IPS-18a (cell line): ENCODE data around the gene ENTPD1.
"Not testable (repeated sequence)": the region's sequence is repeated elsewhere in the genome, so short reads cannot be mapped to it uniquely, and the experiment has no call there.

Experiments used
- H3K27ac ChIP-seq: one replicate; pipeline ENCODE4 v1.5.1; 2013; ENCODE audit warnings: low read length
- H3K27me3 ChIP-seq: one replicate; pipeline ENCODE4 v1.6.1; 2013; ENCODE audit warnings: mild to moderate bottlenecking, low read length; ENCODE audit not compliant: control insufficient read depth, insufficient read depth
- H3K36me3 ChIP-seq: one replicate; pipeline ENCODE4 v1.6.1; 2013; ENCODE audit warnings: low read depth, low read length; ENCODE audit not compliant: control insufficient read depth
- H3K4me1 ChIP-seq: one replicate; pipeline ENCODE4 v1.6.1; 2013; ENCODE audit warnings: low read depth, low read length; ENCODE audit not compliant: control insufficient read depth
- H3K4me3 ChIP-seq: one replicate; pipeline ENCODE4 v1.5.1; 2013; ENCODE audit warnings: low read length
- H3K9ac ChIP-seq: one replicate; pipeline ENCODE4 v1.6.1; 2013; ENCODE audit warnings: mild to moderate bottlenecking, low read length, moderate library complexity
- H3K9me3 ChIP-seq: one replicate; pipeline ENCODE4 v1.6.1; 2013; ENCODE audit warnings: low read depth, low read length; ENCODE audit not compliant: control insufficient read depth

The ENTPD1 gene

DNA sequence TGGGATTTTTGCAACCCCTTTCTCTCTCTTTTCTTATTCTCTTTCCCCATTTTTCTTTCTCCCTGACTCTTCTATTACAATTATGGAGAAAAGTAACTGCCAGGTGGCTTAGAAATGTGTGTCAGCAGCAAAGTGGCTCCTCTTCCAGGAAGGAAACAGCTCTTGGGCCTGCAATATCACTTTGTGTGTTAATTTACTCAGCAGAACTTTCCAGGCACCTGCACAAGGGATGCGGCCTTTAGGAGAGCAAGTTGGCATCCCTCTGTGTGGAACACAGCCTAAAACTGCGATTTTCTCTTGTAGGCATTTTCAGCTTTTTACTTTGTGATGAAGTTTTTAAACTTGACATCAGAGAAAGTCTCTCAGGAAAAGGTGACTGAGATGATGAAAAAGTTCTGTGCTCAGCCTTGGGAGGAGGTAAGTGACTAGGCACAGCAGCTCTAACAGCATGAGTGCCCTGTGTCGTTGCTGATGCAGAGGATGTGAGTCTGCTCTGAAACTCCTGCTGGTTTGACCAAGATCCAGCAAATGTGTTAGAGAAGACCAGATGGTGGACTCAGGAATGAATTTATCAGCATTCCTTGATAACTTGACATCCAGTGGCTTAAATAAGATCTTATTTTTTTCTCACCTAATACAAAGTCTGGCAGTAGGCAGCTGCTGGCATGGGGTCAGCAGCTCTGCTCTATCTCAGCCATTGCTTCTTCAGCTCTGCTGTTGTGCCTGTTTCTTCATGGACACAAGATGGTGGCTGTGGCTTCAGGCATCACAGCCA lies 104.4 kb downstream of the ENTPD1 start:
- H3K27ac ChIP-seq, result no peak overlapping the region
- H3K36me3 ChIP-seq, result no peaks in the 10 kb centered on the region

DNA sequence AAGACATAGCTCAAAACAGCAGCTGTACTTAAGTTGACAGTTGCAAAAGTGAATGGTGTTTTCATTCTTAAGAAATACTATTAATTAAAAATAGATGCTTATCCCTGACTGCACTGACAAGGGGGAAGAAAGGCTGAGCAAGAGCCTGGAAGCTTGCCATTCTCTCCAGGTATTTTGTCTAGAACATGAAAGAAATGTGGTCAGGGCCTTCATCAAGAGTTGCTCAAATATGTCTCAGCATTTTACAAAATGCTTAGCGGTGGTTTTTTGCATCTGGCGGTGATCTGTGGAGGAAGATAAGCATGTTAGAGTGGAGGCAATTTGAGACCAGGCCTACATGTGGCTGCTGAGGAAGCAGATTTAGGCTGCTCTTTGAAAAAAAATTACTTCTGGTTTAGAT lies 105.4 kb downstream of the ENTPD1 start:
- H3K27me3 ChIP-seq, result no peaks in the 10 kb centered on the region
- no peak overlapping the region for H3K4me3 ChIP-seq
- no peaks in the 10 kb centered on the region for H3K36me3 ChIP-seq
- H3K27ac ChIP-seq, result no peak overlapping the region
- no peak overlapping the region for H3K9ac ChIP-seq
- H3K4me1 ChIP-seq, result no peaks in the 10 kb centered on the region
- H3K9me3 ChIP-seq, result no peaks in the 10 kb centered on the region

More for the DNA sequence above, 104.4 kb downstream of the ENTPD1 start:
- Histone ChIP-seq H3K27me3 (no peaks in the 10 kb centered on the region), H3K9me3 (no peaks in the 10 kb centered on the region), H3K9ac (no peak overlapping the region), H3K4me3 (no peak overlapping the region), H3K4me1 (no peaks in the 10 kb centered on the region)

DNA sequence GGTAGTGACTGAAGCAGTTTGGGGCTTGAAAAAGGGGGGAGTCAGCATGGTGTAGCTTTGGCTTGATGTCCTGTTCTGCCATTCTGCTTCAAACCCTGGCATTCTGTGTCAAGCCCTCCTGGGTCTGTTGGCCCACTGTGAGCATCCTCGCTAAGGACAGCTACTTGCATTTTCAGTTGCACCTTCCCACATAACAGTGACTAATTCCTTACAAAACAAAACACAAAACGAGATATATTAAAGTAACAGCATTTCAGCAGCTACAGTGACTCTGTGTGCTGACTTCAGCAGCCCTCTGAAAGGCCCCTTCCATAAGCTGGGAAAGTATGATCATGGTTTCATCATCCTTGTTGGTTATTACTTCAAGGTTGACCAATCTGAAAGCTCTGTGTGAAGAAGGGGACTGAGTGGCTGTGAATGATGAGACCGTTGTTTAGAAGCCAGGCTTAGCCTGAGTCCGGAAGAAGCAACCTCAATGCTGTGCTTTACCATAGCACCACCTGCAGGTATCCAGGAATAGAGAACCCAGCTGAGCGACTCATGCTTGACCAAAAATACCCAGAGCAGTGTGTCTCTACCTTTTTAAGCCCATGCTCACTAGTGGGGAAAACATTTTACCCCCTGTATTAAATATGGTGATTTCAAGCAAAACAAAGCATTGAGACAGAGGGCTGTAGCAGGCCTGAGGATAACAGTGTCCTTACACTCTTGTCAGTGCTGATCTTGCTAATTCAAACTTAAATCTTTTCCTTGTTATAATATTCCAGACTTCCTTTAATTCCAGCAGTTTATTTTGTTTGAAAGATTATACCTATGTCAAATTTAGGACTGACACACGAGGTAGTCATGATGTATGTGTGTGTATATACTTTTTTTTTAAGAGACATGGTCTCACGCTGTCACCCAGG lies 109.2 kb downstream of the ENTPD1 start:
- H3K4me3 ChIP-seq, result no peak overlapping the region
- no peak overlapping the region for H3K9ac ChIP-seq
- H3K4me1 ChIP-seq, result no peaks in the 10 kb centered on the region
- no peaks in the 10 kb centered on the region for H3K27me3 ChIP-seq
- H3K27ac ChIP-seq, result no peak overlapping the region
- H3K36me3 ChIP-seq, result no peaks in the 10 kb centered on the region
- H3K9me3 ChIP-seq, result no peaks in the 10 kb centered on the region

DNA sequence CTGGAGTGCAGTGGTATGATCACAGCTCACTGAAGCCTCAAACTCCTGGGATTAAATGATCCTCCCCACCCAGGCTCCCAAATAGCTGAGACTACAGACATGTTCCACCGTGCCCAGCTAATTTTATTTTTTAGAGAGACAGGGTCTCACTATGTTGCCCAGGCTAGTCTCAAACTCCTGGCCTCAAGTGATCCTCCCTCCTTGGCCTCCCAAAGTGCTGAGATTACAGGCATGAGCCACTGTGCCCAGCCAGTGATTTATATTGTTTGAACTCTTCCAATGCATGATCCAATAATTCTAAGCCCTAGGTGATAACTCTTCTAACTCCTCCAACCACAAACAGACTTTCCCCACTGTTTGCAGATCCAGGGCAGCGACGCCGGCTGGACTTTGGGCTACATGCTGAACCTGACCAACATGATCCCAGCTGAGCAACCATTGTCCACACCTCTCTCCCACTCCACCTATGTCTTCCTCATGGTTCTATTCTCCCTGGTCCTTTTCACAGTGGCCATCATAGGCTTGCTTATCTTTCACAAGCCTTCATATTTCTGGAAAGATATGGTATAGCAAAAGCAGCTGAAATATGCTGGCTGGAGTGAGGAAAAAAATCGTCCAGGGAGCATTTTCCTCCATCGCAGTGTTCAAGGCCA lies 110.0 kb downstream of the ENTPD1 start:
- H3K4me1 ChIP-seq, result no peaks in the 10 kb centered on the region
- H3K4me3 ChIP-seq, result no peak overlapping the region
- H3K9me3 ChIP-seq, result no peaks in the 10 kb centered on the region
- H3K36me3 ChIP-seq, result peaks cover 3% of the 10 kb centered on the region
- H3K27me3 ChIP-seq, result no peaks in the 10 kb centered on the region
- no peak overlapping the region for H3K9ac ChIP-seq
- no peak overlapping the region for H3K27ac ChIP-seq

DNA sequence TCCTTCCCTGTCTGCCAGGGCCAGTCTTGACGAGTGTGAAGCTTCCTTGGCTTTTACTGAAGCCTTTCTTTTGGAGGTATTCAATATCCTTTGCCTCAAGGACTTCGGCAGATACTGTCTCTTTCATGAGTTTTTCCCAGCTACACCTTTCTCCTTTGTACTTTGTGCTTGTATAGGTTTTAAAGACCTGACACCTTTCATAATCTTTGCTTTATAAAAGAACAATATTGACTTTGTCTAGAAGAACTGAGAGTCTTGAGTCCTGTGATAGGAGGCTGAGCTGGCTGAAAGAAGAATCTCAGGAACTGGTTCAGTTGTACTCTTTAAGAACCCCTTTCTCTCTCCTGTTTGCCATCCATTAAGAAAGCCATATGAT lies 110.5 kb downstream of the ENTPD1 start:
- H3K36me3 ChIP-seq, result peaks cover 3% of the 10 kb centered on the region
- H3K4me3 ChIP-seq, result no peak overlapping the region
- no peak overlapping the region for H3K27ac ChIP-seq
- no peaks in the 10 kb centered on the region for H3K4me1 ChIP-seq
- no peaks in the 10 kb centered on the region for H3K9me3 ChIP-seq
- no peak overlapping the region for H3K9ac ChIP-seq
- no peaks in the 10 kb centered on the region for H3K27me3 ChIP-seq

DNA sequence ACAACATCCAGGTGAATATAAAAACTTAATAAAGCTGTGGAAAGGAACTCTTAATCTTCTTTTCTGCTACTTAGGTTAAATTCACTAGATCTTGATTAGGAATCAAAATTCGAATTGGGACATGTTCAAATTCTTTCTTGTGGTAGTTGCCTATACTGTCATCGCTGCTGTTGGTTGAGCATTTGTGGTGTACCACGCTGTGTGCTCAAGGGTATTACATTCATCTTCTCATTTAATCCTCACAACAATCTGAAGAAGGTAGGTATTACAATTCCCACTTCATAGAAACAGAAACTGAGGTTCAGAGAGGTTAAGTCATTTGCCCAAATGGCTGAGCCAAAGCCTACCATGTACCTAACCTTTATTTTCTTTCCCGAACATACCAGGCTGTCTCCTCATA lies 111.9 kb downstream of the ENTPD1 start:
- H3K27me3 ChIP-seq, result no peaks in the 10 kb centered on the region
- peaks cover 10% of the 10 kb centered on the region for H3K36me3 ChIP-seq
- no peak overlapping the region for H3K27ac ChIP-seq
- H3K4me1 ChIP-seq, result no peaks in the 10 kb centered on the region
- H3K9me3 ChIP-seq, result no peaks in the 10 kb centered on the region
- H3K4me3 ChIP-seq, result no peak overlapping the region
- H3K9ac ChIP-seq, result no peak overlapping the region

DNA sequence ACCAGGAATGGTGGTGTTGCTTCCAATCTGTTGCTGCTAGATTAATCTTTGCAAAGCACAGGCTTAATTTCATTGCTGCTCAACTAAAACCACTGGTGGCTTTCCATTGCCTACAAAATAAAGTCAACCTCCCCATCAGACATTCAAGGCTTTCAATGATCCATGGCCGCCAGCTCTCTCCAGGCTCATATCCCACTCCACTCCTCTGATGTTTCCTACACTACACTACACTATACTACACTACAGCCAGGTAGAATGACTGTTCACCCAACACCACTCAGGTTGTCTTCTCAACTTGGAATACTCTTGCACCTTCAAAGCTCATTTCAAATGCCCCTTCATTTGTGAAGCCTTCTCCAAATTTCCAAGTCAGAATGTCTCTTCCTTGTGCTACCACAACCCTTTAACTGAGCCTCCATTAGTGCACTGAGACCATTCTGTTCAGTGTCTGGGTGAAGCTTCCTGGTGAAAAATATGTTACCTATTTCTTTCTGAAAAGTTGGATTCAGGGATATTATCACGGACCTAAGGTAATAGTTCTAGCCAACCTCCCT lies 116.3 kb downstream of the ENTPD1 start:
- peaks cover 6% of the 10 kb centered on the region for H3K4me1 ChIP-seq
- H3K9ac ChIP-seq, result no peak overlapping the region
- no peaks in the 10 kb centered on the region for H3K9me3 ChIP-seq
- H3K4me3 ChIP-seq, result no peak overlapping the region
- no peak overlapping the region for H3K27ac ChIP-seq
- peaks cover 20% of the 10 kb centered on the region for H3K36me3 ChIP-seq
- H3K27me3 ChIP-seq, result no peaks in the 10 kb centered on the region

DNA sequence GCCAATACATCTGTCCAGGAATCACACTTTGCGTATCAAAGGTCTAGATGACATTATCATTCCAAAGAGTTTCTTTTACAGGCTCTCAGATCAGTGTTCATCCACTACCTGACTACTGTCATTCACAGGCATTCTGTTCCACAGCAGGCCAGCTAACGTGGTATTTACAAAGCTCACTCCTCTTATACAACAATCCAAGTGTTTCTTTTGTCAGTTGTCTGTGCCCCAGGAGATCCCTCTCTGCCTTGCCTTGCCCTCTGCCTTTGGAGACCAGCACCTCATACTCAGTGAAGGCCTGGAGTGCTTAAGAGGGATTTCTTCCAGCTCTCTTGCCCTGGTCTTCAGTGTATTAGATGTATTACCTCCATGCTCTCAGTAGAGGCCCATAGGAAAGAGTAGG lies 117.2 kb downstream of the ENTPD1 start:
- H3K9ac ChIP-seq, result no peak overlapping the region
- H3K27ac ChIP-seq, result no peak overlapping the region
- no peaks in the 10 kb centered on the region for H3K27me3 ChIP-seq
- peaks cover 6% of the 10 kb centered on the region for H3K4me1 ChIP-seq
- no peak overlapping the region for H3K4me3 ChIP-seq
- peaks cover 20% of the 10 kb centered on the region for H3K36me3 ChIP-seq
- no peaks in the 10 kb centered on the region for H3K9me3 ChIP-seq

DNA sequence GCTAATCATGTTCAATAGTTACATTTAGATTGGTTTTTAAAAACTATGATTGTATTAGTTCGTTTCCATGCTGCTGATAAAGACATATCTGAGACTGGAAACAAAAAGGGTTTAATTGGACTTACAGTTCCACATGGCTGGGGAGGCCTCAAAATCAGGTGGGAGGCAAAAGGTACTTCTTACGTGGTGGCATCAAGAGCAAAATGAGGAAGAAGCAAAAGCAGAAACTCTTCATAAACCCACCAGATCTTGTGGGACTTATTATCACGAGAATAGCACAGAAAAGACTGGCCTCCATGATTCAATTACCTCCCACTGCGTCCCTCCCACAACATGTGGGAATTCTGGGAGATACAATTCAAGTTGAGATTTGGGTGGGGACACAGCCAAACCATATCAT lies 117.7 kb downstream of the ENTPD1 start:
- H3K4me1 ChIP-seq, result peaks cover 6% of the 10 kb centered on the region

DNA sequence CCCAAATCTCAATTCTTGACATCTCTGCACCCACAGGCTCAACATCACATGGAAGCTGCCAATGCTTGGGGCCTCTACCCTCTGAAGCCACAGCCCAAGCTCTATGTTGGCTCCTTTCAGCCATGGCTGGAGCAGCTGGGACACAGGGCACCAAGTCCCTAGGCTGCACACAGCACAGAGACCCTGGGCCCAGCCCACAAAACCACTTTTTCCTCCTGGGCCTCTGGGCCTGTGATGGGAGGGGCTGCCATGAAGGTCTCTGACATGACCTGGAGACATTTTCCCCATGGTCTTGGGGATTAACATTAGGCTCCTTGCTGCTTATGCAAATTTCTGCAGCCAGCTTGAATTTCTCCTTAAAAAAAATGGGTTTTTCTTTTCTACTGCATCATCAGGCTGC lies 118.8 kb downstream of the ENTPD1 start:
- H3K9me3 ChIP-seq, H3K27me3 ChIP-seq, H3K27ac ChIP-seq, H3K4me1 ChIP-seq, H3K9ac ChIP-seq, H3K4me3 ChIP-seq: not testable (repeated sequence)
- H3K36me3 ChIP-seq, result peaks cover 20% of the 10 kb centered on the region

More for the DNA sequence above, 117.7 kb downstream of the ENTPD1 start:
- H3K9me3 ChIP-seq, result no peaks in the 10 kb centered on the region
- H3K36me3 ChIP-seq, result peaks cover 20% of the 10 kb centered on the region
- no peak overlapping the region for H3K4me3 ChIP-seq
- H3K27ac ChIP-seq, result no peak overlapping the region
- H3K27me3 ChIP-seq, result no peaks in the 10 kb centered on the region
- H3K9ac ChIP-seq, result no peak overlapping the region

DNA sequence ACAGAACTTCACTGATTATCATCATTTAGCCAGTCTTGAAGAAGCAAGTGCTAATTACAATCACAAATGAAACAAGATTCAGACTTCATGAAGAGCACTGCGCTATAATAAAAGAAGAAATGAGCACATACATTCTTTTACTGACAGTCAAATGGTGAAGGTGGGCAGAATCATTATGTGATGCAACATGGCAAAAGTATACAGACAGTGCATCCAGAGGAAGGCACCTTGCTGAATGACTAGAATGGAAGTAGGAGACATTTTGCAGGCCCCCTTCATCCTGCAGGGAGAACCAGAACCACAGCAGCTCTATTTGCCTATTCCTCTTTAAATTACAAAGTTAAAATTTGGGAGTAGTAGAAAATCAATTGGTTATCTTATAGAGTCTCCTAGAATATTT lies 120.8 kb downstream of the ENTPD1 start:
- Histone ChIP-seq H3K27me3 (no peaks in the 10 kb centered on the region), H3K4me3 (no peak overlapping the region), H3K27ac (no peak overlapping the region), H3K36me3 (peaks cover 16% of the 10 kb centered on the region), H3K9me3 (no peaks in the 10 kb centered on the region), H3K4me1 (peaks cover 6% of the 10 kb centered on the region), H3K9ac (no peak overlapping the region)
